ENCODE results near the gene SPEN. TPM values are rescaled to one million over a fixed set of nuclear protein-coding genes. Genes with fewer than 3 reads are reported as not detected.

Gene SPEN
- total and polyA plus RNA-seq, 2 of the 13 experiments (the other 11 are each of a cell fraction or from before 2014, with no cell fraction given), result 4.8 to 14.0 TPM

DNA sequence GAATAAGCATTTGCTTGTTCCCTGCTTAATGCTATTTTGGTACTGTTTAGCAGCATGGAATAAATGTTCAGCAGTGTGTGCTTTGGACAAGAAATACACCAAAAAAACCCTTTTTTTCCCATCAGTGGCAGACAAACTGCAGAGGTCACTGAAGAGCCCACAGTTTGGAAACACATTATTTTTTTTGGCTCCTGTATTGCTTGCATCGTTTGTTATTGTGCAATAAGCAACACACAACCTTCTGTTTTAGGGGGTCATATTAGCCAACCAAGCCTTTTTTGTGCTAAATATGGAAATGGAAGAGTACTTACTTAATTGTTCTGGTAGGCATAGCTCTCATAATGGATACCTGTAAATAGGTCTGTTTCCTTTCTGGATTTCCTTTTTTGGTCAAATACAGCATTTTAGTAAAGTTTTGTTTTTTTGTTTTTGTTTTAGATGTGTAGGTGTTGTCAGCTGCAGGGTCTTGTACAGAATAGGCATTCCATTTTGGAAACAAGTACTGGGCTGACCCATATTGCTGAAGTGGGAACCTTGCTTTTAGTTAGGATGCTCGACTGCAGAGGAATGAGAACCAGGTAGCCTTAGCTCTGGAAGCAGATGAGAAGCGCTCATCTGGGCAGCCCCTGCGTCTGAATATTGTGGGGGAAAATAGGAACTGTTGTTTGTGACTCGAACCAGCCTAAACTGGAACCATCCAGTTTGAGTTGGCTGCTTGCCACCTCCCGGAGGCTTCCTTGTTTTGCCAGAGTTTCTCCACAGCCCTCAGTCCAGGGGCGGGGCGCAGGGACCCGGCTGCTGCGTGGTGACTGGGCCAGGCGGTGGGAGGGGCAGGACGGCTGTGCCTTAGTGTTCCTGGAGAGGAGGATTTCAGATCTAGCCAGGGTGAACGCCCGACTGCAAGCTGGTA is 38.4 kb downstream of the SPEN start (continued):
- TF ChIP-seq, protein P1, sequence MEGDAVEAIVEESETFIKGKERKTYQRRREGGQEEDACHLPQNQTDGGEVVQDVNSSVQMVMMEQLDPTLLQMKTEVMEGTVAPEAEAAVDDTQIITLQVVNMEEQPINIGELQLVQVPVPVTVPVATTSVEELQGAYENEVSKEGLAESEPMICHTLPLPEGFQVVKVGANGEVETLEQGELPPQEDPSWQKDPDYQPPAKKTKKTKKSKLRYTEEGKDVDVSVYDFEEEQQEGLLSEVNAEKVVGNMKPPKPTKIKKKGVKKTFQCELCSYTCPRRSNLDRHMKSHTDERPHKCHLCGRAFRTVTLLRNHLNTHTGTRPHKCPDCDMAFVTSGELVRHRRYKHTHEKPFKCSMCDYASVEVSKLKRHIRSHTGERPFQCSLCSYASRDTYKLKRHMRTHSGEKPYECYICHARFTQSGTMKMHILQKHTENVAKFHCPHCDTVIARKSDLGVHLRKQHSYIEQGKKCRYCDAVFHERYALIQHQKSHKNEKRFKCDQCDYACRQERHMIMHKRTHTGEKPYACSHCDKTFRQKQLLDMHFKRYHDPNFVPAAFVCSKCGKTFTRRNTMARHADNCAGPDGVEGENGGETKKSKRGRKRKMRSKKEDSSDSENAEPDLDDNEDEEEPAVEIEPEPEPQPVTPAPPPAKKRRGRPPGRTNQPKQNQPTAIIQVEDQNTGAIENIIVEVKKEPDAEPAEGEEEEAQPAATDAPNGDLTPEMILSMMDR (CRISPR knock-in tag; IDR thresholded peaks at IDR 0.05), result 0 out of 2 replicates have a peak, but pooled peaks have one; percentile 8
- TF ChIP-seq ZNF792 (CRISPR knock-in tag; IDR thresholded peaks at IDR 0.05) (peak; percentile 10; the same call in 1 of the 2 replicates), KAT2B (IDR thresholded peaks at IDR 0.05; ENCODE audit: borderline replicate concordance, low read depth, low read length) (no peak), ZNF292 (CRISPR knock-in tag; IDR thresholded peaks at IDR 0.05; ENCODE audit: borderline replicate concordance, low read depth) (0 out of 2 replicates have a peak, but pooled peaks have one; percentile 37), RNF2 (conservative IDR thresholded peaks at IDR 0.05; ENCODE audit: low read depth) (no peak), TGIF2 (CRISPR knock-in tag; IDR thresholded peaks at IDR 0.05) (no peak), TEAD3 (CRISPR knock-in tag; optimal IDR thresholded peaks at IDR 0.05; ENCODE audit: borderline replicate concordance) (no peak), BRCA1 (CRISPR knock-in tag; IDR thresholded peaks at IDR 0.05) (0 out of 2 replicates have a peak, but pooled peaks have one; percentile 66), RORA (CRISPR knock-in tag; IDR thresholded peaks at IDR 0.05) (no peak), ADNP (CRISPR knock-in tag; IDR thresholded peaks at IDR 0.05) (no peak), HMGA1 (CRISPR knock-in tag; conservative IDR thresholded peaks at IDR 0.05) (no peak), SETDB1 (CRISPR knock-in tag; IDR thresholded peaks at IDR 0.05; ENCODE audit: borderline replicate concordance) (no peak), REPIN1 (CRISPR knock-in tag; IDR thresholded peaks at IDR 0.05; ENCODE audit: borderline replicate concordance, low read depth) (peak; percentile 48; the same call in 1 of the 2 replicates), SMARCC2 (IDR thresholded peaks at IDR 0.05) (no peak), SOX5 (CRISPR knock-in tag; IDR thresholded peaks at IDR 0.05; ENCODE audit: borderline replicate concordance) (peak; percentile 51; the same call in 1 of the 2 replicates), RAD21 (CRISPR knock-in tag; IDR thresholded peaks at IDR 0.05) (0 out of 2 replicates have a peak, but pooled peaks have one; percentile 11)
- TF ChIP-seq, protein P2, sequence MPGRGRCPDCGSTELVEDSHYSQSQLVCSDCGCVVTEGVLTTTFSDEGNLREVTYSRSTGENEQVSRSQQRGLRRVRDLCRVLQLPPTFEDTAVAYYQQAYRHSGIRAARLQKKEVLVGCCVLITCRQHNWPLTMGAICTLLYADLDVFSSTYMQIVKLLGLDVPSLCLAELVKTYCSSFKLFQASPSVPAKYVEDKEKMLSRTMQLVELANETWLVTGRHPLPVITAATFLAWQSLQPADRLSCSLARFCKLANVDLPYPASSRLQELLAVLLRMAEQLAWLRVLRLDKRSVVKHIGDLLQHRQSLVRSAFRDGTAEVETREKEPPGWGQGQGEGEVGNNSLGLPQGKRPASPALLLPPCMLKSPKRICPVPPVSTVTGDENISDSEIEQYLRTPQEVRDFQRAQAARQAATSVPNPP (CRISPR knock-in tag; IDR thresholded peaks at IDR 0.05), result no peak
- TF ChIP-seq, protein P3, sequence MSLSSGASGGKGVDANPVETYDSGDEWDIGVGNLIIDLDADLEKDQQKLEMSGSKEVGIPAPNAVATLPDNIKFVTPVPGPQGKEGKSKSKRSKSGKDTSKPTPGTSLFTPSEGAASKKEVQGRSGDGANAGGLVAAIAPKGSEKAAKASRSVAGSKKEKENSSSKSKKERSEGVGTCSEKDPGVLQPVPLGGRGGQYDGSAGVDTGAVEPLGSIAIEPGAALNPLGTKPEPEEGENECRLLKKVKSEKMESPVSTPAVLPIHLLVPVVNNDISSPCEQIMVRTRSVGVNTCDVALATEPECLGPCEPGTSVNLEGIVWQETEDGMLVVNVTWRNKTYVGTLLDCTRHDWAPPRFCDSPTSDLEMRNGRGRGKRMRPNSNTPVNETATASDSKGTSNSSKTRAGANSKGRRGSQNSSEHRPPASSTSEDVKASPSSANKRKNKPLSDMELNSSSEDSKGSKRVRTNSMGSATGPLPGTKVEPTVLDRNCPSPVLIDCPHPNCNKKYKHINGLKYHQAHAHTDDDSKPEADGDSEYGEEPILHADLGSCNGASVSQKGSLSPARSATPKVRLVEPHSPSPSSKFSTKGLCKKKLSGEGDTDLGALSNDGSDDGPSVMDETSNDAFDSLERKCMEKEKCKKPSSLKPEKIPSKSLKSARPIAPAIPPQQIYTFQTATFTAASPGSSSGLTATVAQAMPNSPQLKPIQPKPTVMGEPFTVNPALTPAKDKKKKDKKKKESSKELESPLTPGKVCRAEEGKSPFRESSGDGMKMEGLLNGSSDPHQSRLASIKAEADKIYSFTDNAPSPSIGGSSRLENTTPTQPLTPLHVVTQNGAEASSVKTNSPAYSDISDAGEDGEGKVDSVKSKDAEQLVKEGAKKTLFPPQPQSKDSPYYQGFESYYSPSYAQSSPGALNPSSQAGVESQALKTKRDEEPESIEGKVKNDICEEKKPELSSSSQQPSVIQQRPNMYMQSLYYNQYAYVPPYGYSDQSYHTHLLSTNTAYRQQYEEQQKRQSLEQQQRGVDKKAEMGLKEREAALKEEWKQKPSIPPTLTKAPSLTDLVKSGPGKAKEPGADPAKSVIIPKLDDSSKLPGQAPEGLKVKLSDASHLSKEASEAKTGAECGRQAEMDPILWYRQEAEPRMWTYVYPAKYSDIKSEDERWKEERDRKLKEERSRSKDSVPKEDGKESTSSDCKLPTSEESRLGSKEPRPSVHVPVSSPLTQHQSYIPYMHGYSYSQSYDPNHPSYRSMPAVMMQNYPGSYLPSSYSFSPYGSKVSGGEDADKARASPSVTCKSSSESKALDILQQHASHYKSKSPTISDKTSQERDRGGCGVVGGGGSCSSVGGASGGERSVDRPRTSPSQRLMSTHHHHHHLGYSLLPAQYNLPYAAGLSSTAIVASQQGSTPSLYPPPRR (CRISPR knock-in tag; IDR thresholded peaks at IDR 0.05; ENCODE audit: borderline replicate concordance), result no peak
- TF ChIP-seq, protein P4, sequence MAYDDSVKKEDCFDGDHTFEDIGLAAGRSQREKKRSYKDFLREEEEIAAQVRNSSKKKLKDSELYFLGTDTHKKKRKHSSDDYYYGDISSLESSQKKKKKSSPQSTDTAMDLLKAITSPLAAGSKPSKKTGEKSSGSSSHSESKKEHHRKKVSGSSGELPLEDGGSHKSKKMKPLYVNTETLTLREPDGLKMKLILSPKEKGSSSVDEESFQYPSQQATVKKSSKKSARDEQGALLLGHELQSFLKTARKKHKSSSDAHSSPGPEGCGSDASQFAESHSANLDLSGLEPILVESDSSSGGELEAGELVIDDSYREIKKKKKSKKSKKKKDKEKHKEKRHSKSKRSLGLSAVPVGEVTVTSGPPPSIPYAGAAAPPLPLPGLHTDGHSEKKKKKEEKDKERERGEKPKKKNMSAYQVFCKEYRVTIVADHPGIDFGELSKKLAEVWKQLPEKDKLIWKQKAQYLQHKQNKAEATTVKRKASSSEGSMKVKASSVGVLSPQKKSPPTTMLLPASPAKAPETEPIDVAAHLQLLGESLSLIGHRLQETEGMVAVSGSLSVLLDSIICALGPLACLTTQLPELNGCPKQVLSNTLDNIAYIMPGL (CRISPR knock-in tag; IDR thresholded peaks at IDR 0.05; ENCODE audit: borderline replicate concordance in 1 of 2, low read depth in 1 of 2), result peak; percentile 25 to 32; a peak in 1 of 4 replicates
